HepG2 (cell line): ENCODE results near the gene CA7. TPM values are rescaled to one million over a fixed set of nuclear protein-coding genes. Genes with fewer than 3 reads are reported as not detected.

Source experiments
- GZF1 ChIP-seq: sonication (generic); formaldehyde crosslinking; IDR thresholded peaks from 2 replicates; pipeline ENCODE4 v1.5.1; 2020; ENCODE audit warnings: mild to moderate bottlenecking, missing genetic modification reagents
- KDM2A ChIP-seq: sonication (generic); formaldehyde crosslinking; IDR thresholded peaks from 2 replicates; pipeline ENCODE4 v1.4.0; 2020; ENCODE audit warnings: low read depth, missing genetic modification reagents, borderline replicate concordance
- PHF5A ChIP-seq: IDR thresholded peaks from one replicate; pipeline ENCODE4 v1.6.1; 2018; ENCODE audit warnings: low read depth, missing genetic modification reagents; ENCODE audit not compliant: unreplicated experiment
- REXO4 ChIP-seq: sonication (generic); formaldehyde crosslinking; IDR thresholded peaks from 2 replicates; pipeline ENCODE4 v1.8.0; 2022; ENCODE audit warnings: missing genetic modification reagents, mild to moderate bottlenecking, borderline replicate concordance
- SP5 ChIP-seq: IDR thresholded peaks from 2 replicates; pipeline ENCODE4 v1.6.1; 2016; ENCODE audit warnings: low read depth, borderline replicate concordance
- SRF ChIP-seq: IDR thresholded peaks from 2 replicates; pipeline ENCODE4 v1.6.1; 2011; ENCODE audit warnings: mild to moderate bottlenecking, low read depth, low read length, moderate library complexity
- TAF1 ChIP-seq: sonication (generic); formaldehyde crosslinking; IDR thresholded peaks from 2 replicates; pipeline ENCODE4 v1.4.0; 2020; ENCODE audit warnings: missing genetic modification reagents
- ZBTB26 ChIP-seq: IDR thresholded peaks from 2 replicates; pipeline ENCODE4 v1.6.1; 2016; ENCODE audit warnings: missing compliant biosample characterization, missing genetic modification reagents, borderline replicate concordance
- ZNF17 ChIP-seq: sonication (generic); formaldehyde crosslinking; IDR thresholded peaks from 2 replicates; pipeline ENCODE4 v1.5.0; 2020; ENCODE audit warnings: mild to moderate bottlenecking, missing genetic modification reagents
- ZNF282 ChIP-seq: fragments of 450-650 bp; IDR thresholded peaks from 2 replicates; pipeline ENCODE4 v1.6.1; 2018; ENCODE audit not compliant: partially characterized antibody
- ZNF33B ChIP-seq: sonication (generic); formaldehyde crosslinking; IDR thresholded peaks from 2 replicates; pipeline ENCODE4 v1.5.1; 2020; ENCODE audit warnings: mild to moderate bottlenecking, missing genetic modification reagents
- ZNF446 ChIP-seq: sonication (generic); formaldehyde crosslinking; IDR thresholded peaks from 2 replicates; pipeline ENCODE4 v1.5.0; 2020; ENCODE audit warnings: mild to moderate bottlenecking, missing genetic modification reagents
- ZNF549 ChIP-seq: sonication (generic); formaldehyde crosslinking; IDR thresholded peaks from 2 replicates; pipeline ENCODE4 v1.5.0; 2020; ENCODE audit warnings: missing genetic modification reagents
- polyA plus RNA-seq, 8 experiments: library from polyadenylated mRNA; depleted of rRNA in 3 of 8; stranded (reverse) in 7 of 8; unstranded in 1 of 8; fragments of >200 nt; fragmentation: Illumina TruSeq in 4 of 8; extraction: Trizol in 4 of 8; gene quantifications; 2 replicates each; pipeline versions ENCODE4 v1.2.1 to v1.2.3, GENCODE V29; 2011 to 2016; ENCODE audit warnings: low read depth in 4 of 8, missing spikeins in 1 of 8, mixed read lengths in 1 of 8; ENCODE audit not compliant: insufficient read depth in 1 of 8
- total RNA-seq, 5 experiments: library from RNA; depleted of rRNA; stranded (reverse); fragments of >200 nt; fragmentation: Illumina TruSeq; extraction: Trizol; gene quantifications; 2 replicates each; pipeline ENCODE4 v1.2.3, GENCODE V29; 2016; ENCODE audit warnings: low read depth in 1 of 5
- TF ChIP-seq, protein P1 (sequence below): sonication (generic); formaldehyde crosslinking; IDR thresholded peaks from 2 replicates; pipeline ENCODE4 v1.5.0; 2020; ENCODE audit warnings: mild to moderate bottlenecking, missing genetic modification reagents, borderline replicate concordance

Gene CA7
- total and polyA plus RNA-seq, 2 of the 13 experiments (the other 11 are each of a cell fraction or from before 2014, with no cell fraction given) = not detected

- TF ChIP-seq REXO4 (no peak), ZNF33B (no peak), ZNF549 (CRISPR knock-in tag) (no peak), ZNF446 (CRISPR knock-in tag) (no peak), KDM2A (CRISPR knock-in tag) (peak; percentile 23; the same call in 1 of the 2 replicates), ZNF282 (no peak), SRF (no peak), PHF5A (CRISPR knock-in tag) (no peak), SP5 (CRISPR knock-in tag) (no peak), ZBTB26 (CRISPR knock-in tag) (no peak), ZNF17 (CRISPR knock-in tag) (no peak), GZF1 (CRISPR knock-in tag) (0 out of 2 replicates have a peak, but pooled peaks have one; percentile 28), TAF1 (CRISPR knock-in tag) (no peak)
- TF ChIP-seq, protein P1, sequence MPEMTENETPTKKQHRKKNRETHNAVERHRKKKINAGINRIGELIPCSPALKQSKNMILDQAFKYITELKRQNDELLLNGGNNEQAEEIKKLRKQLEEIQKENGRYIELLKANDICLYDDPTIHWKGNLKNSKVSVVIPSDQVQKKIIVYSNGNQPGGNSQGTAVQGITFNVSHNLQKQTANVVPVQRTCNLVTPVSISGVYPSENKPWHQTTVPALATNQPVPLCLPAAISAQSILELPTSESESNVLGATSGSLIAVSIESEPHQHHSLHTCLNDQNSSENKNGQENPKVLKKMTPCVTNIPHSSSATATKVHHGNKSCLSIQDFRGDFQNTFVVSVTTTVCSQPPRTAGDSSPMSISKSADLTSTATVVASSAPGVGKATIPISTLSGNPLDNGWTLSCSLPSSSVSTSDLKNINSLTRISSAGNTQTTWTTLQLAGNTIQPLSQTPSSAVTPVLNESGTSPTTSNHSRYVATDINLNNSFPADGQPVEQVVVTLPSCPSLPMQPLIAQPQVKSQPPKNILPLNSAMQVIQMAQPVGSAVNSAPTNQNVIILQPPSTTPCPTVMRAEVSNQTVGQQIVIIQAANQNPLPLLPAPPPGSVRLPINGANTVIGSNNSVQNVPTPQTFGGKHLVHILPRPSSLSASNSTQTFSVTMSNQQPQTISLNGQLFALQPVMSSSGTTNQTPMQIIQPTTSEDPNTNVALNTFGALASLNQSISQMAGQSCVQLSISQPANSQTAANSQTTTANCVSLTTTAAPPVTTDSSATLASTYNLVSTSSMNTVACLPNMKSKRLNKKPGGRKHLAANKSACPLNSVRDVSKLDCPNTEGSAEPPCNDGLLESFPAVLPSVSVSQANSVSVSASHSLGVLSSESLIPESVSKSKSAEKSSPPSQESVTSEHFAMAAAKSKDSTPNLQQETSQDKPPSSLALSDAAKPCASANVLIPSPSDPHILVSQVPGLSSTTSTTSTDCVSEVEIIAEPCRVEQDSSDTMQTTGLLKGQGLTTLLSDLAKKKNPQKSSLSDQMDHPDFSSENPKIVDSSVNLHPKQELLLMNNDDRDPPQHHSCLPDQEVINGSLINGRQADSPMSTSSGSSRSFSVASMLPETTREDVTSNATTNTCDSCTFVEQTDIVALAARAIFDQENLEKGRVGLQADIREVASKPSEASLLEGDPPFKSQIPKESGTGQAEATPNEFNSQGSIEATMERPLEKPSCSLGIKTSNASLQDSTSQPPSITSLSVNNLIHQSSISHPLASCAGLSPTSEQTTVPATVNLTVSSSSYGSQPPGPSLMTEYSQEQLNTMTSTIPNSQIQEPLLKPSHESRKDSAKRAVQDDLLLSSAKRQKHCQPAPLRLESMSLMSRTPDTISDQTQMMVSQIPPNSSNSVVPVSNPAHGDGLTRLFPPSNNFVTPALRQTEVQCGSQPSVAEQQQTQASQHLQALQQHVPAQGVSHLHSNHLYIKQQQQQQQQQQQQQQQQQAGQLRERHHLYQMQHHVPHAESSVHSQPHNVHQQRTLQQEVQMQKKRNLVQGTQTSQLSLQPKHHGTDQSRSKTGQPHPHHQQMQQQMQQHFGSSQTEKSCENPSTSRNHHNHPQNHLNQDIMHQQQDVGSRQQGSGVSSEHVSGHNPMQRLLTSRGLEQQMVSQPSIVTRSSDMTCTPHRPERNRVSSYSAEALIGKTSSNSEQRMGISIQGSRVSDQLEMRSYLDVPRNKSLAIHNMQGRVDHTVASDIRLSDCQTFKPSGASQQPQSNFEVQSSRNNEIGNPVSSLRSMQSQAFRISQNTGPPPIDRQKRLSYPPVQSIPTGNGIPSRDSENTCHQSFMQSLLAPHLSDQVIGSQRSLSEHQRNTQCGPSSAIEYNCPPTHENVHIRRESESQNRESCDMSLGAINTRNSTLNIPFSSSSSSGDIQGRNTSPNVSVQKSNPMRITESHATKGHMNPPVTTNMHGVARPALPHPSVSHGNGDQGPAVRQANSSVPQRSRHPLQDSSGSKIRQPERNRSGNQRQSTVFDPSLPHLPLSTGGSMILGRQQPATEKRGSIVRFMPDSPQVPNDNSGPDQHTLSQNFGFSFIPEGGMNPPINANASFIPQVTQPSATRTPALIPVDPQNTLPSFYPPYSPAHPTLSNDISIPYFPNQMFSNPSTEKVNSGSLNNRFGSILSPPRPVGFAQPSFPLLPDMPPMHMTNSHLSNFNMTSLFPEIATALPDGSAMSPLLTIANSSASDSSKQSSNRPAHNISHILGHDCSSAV (CRISPR knock-in tag) = no peak
These were observed at the start of gene CA7 (continued) for GRCh38 chr16:66844342-66845079.
